IgD-negative memory B cell (primary cell): ENCODE data around the gene CFAP161. TPM values are rescaled to one million over a fixed set of nuclear protein-coding genes. Genes with fewer than 3 reads are reported as not detected.
"Not testable (repeated sequence)": the region's sequence is repeated elsewhere in the genome, so short reads cannot be mapped to it uniquely, and the experiment has no call there.

Experiments
- H3K27ac Mint-ChIP-seq, 3 donors: one replicate each; pipeline ENCODE4 v1.8.0; 2020 to 2022; ENCODE audit warnings: mild to moderate bottlenecking in 3 of 3, mixed read lengths in 3 of 3, moderate library complexity in 1 of 3
- H3K27me3 Mint-ChIP-seq: one replicate; pipeline ENCODE4 v1.8.0; 2021; ENCODE audit warnings: mixed read lengths
- H3K36me3 Mint-ChIP-seq: one replicate; pipeline ENCODE4 v1.8.0; 2020; ENCODE audit warnings: mild to moderate bottlenecking, mixed read lengths
- H3K4me1 Mint-ChIP-seq, 3 donors: one replicate each; pipeline ENCODE4 v1.8.0; 2020 to 2022; ENCODE audit warnings: mixed read lengths in 3 of 3, mild to moderate bottlenecking in 1 of 3
- H3K4me3 Mint-ChIP-seq, 4 donors: one replicate each; pipeline ENCODE4 v1.8.0; 2020 to 2022; ENCODE audit warnings: mild to moderate bottlenecking in 4 of 4, mixed read lengths in 4 of 4, moderate library complexity in 3 of 4
- H3K9me3 Mint-ChIP-seq, 3 donors: one replicate each; pipeline ENCODE4 v1.8.0; 2020 to 2021; ENCODE audit warnings: mixed read lengths in 3 of 3, mild to moderate bottlenecking in 1 of 3
- polyA plus RNA-seq: library from polyadenylated mRNA; unstranded; fragments of 300-500 nt; fragmentation: Illumina TruSeq; gene quantifications from one replicate; pipeline ENCODE4 v1.2.3, GENCODE V29; 2021

Gene CFAP161
- polyA plus RNA-seq, 1 donor from 2014 or later: not detected

- H3K27me3 Mint-ChIP-seq: peaks cover 16% of the 10 kb centered on the region
Measured at GRCh38 chr15:81117581-81117980, 16.5 kb upstream of the CFAP161 start.

GRCh38 chr15:81118361-81118760, 15.7 kb upstream of the CFAP161 start:
- Mint-ChIP-seq H3K4me1 (peaks cover 0 to 3% (median 0%) of the 10 kb centered on the region in 3 donors), H3K4me3 (no peak overlapping the region), H3K36me3 (peaks cover 3% of the 10 kb centered on the region), H3K27me3 (peaks cover 16% of the 10 kb centered on the region), H3K27ac (no peak overlapping the region), H3K9me3 (peaks cover 0 to 5% (median 0%) of the 10 kb centered on the region in 3 donors)

More at GRCh38 chr15:81117581-81117980, 16.5 kb upstream of the CFAP161 start:
- no peak overlapping the region for H3K4me3 Mint-ChIP-seq
- peaks cover 0 to 3% (median 0%) of the 10 kb centered on the region in 3 donors for H3K4me1 Mint-ChIP-seq
- no peaks in the 10 kb centered on the region for H3K36me3 Mint-ChIP-seq
- no peak overlapping the region for H3K27ac Mint-ChIP-seq
- peaks cover 0 to 5% (median 0%) of the 10 kb centered on the region in 3 donors for H3K9me3 Mint-ChIP-seq

DNA sequence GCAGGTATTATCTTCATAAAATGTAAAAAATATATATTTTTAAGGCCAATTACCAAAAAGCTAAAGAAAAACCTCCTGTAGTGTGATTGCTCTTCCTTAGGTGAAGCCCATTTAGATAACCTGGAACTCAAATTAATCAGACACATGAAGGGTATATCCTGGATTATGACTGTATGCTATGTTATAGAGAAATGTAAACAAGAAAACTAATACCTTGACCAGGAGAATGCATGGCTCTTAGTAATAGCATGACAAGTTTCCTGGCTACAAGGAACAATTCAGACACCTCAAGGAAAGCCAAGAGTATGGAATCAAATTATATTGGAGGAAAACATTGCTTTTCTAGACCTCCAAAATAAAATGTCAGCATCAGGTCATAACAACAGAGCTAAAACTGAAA, 14.0 kb upstream of the CFAP161 start:
- peaks cover 0 to 3% (median 0%) of the 10 kb centered on the region in 3 donors for H3K4me1 Mint-ChIP-seq
- H3K4me3 Mint-ChIP-seq: no peak overlapping the region
- H3K27me3 Mint-ChIP-seq: peaks cover 21% of the 10 kb centered on the region
- no peak overlapping the region for H3K27ac Mint-ChIP-seq
- H3K36me3 Mint-ChIP-seq: peaks cover 3% of the 10 kb centered on the region
- peaks cover 0 to 5% (median 0%) of the 10 kb centered on the region in 3 donors for H3K9me3 Mint-ChIP-seq

DNA sequence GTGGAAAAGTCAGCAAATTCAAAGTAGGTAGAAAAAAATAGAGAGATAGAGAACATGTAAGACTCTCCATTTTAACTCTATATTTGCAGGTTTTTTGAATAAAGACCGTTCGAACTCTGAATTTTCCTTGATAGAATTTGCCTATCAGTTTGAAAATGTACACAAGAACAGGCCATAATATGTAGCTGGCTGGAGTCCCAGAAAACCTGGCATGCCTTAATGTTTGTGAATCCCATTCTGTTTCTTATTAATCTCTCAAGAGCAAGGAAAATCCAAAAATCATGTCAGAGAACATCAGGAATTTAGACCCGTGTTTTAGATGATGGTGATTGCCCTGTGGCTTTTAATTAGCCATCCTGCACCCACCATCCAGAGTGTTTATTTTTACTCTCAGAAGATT, 7.2 kb upstream of the CFAP161 start:
- no peak overlapping the region for H3K4me3 Mint-ChIP-seq
- peaks cover 26% of the 10 kb centered on the region for H3K27me3 Mint-ChIP-seq
- H3K4me1 Mint-ChIP-seq: no peaks in the 10 kb centered on the region
- H3K27ac Mint-ChIP-seq: no peak overlapping the region
- H3K36me3 Mint-ChIP-seq: peaks cover 6% of the 10 kb centered on the region
- peaks cover 2 to 17% (median 3%) of the 10 kb centered on the region in 3 donors for H3K9me3 Mint-ChIP-seq

- H3K4me3 Mint-ChIP-seq, H3K36me3 Mint-ChIP-seq, H3K27me3 Mint-ChIP-seq, H3K4me1 Mint-ChIP-seq, H3K27ac Mint-ChIP-seq, H3K9me3 Mint-ChIP-seq: not testable (repeated sequence)
Measured at GRCh38 chr15:81141478-81141877, 7.4 kb downstream of the CFAP161 start.

DNA sequence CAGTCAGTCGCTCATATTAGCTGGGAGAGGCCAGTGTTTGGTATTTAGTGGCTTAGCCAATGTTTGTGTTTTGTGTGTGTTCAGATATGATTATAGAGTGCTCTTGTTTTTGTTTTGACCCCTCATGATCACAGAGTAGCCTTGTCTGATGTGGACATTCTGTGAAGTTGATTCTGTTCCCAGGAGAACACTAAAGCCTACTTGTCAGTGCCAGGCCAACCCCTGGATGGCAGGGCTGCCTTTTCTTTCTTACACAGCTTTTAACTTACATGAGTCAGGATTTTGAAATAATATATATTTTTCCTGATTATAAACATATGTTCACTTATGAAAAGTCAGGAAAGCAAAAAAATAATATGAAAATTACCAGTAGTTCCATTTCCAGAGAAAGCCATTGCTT, 11.9 kb downstream of the CFAP161 start:
- peaks cover 1% of the 10 kb centered on the region for H3K27me3 Mint-ChIP-seq
- no peak overlapping the region for H3K27ac Mint-ChIP-seq
- H3K36me3 Mint-ChIP-seq: peaks cover 3% of the 10 kb centered on the region
- H3K4me1 Mint-ChIP-seq: peaks cover 0 to 5% (median 0%) of the 10 kb centered on the region in 3 donors
- H3K4me3 Mint-ChIP-seq: no peak overlapping the region
- no peaks in the 10 kb centered on the region for H3K9me3 Mint-ChIP-seq

GRCh38 chr15:81146466-81146865, 12.4 kb downstream of the CFAP161 start:
- no peaks in the 10 kb centered on the region for H3K9me3 Mint-ChIP-seq
- peaks cover 0 to 4% (median 0%) of the 10 kb centered on the region in 3 donors for H3K4me1 Mint-ChIP-seq
- H3K36me3 Mint-ChIP-seq: peaks cover 3% of the 10 kb centered on the region
- H3K27me3 Mint-ChIP-seq: peaks cover 1% of the 10 kb centered on the region
- no peak overlapping the region for H3K27ac Mint-ChIP-seq
- no peak overlapping the region for H3K4me3 Mint-ChIP-seq

DNA sequence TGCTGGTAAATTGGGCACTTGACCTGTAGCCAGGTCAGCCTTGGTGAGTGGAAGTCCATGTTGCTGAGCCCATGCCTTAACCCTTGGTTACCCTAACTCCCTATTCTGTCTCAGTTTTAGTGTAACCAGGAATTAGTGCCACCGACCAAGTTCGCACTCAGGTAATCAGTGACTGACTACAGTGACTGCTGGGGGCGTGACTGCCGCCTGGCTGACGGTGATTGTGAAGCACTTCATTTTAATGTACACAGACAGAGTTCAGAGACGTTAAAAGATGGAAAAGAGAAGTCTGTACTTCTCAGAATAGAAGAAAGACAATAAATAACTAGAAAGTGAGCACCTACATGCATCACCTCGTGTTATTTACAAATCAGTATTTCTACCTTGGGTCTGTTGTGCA, 17.3 kb downstream of the CFAP161 start:
- Mint-ChIP-seq H3K36me3 (no peaks in the 10 kb centered on the region), H3K27me3 (peaks cover 1% of the 10 kb centered on the region), H3K9me3 (no peaks in the 10 kb centered on the region), H3K4me1 (peaks cover 0 to 5% (median 2%) of the 10 kb centered on the region in 3 donors), H3K27ac (no peak overlapping the region), H3K4me3 (no peak overlapping the region)

- no peak overlapping the region for H3K4me3 Mint-ChIP-seq
- H3K9me3 Mint-ChIP-seq: no peaks in the 10 kb centered on the region
- H3K27ac Mint-ChIP-seq: no peak overlapping the region
- H3K4me1 Mint-ChIP-seq: peaks cover 0 to 5% (median 2%) of the 10 kb centered on the region in 3 donors
- H3K27me3 Mint-ChIP-seq: peaks cover 1% of the 10 kb centered on the region
- no peaks in the 10 kb centered on the region for H3K36me3 Mint-ChIP-seq
Measured at GRCh38 chr15:81152339-81152738, 18.3 kb downstream of the CFAP161 start.

GRCh38 chr15:81152799-81153198, 18.7 kb downstream of the CFAP161 start:
- Mint-ChIP-seq H3K27me3 (peaks cover 3% of the 10 kb centered on the region), H3K4me1 (peaks cover 0 to 5% (median 2%) of the 10 kb centered on the region in 3 donors), H3K27ac (no peak overlapping the region), H3K9me3 (no peaks in the 10 kb centered on the region), H3K36me3 (no peaks in the 10 kb centered on the region), H3K4me3 (no peak overlapping the region)

DNA sequence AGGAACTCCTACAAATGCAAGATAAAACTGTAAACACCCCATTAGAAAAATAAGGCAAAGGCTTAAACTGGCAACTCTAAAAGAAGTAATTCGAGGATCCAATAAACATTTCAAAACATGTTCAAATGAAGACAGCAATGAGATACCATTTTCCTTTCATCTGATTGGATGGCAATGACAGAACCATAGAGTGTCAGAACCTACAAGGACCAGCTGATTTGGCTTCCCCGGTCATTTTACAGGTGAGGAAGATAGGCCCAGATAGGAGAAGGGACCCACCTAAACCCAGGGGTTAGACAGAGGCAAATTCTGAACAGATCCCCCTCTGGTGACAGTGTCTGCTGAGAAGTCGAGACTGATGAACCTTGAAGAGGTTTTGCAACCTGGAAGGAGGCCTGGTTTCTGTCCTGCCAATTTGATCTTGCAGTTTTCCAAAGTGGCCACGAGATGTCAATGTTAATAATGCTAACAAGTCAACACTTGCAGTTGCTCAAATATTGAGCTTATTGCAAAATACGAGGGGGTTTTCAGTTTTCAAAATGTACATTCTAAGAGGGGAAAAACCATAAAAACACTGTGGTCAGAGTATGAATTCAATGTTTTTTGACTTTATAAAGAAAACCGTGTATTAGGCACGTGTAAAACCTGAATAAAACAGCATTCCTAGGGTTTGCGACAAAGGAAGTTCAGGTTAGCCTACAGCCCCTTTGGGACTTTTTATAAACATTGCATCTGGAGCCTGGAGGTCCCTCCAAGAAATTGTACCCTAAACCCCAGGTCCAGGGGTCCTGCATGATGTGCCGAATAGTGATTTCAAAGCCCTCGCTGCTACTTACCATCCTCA, 21.5 kb downstream of the CFAP161 start:
- Mint-ChIP-seq H3K4me1 (peaks cover 0 to 5% (median 2%) of the 10 kb centered on the region in 3 donors), H3K4me3 (no peak overlapping the region), H3K27me3 (peaks cover 4% of the 10 kb centered on the region), H3K27ac (no peak overlapping the region), H3K36me3 (no peaks in the 10 kb centered on the region), H3K9me3 (no peaks in the 10 kb centered on the region)

- H3K4me1 Mint-ChIP-seq: peaks cover 0 to 6% (median 5%) of the 10 kb centered on the region in 3 donors
- no peaks in the 10 kb centered on the region for H3K36me3 Mint-ChIP-seq
- H3K9me3 Mint-ChIP-seq: no peaks in the 10 kb centered on the region
- H3K4me3 Mint-ChIP-seq: no peak overlapping the region
- H3K27ac Mint-ChIP-seq: no peak overlapping the region
- H3K27me3 Mint-ChIP-seq: peaks cover 8% of the 10 kb centered on the region
Measured at GRCh38 chr15:81156324-81156723, 22.3 kb downstream of the CFAP161 start.

DNA sequence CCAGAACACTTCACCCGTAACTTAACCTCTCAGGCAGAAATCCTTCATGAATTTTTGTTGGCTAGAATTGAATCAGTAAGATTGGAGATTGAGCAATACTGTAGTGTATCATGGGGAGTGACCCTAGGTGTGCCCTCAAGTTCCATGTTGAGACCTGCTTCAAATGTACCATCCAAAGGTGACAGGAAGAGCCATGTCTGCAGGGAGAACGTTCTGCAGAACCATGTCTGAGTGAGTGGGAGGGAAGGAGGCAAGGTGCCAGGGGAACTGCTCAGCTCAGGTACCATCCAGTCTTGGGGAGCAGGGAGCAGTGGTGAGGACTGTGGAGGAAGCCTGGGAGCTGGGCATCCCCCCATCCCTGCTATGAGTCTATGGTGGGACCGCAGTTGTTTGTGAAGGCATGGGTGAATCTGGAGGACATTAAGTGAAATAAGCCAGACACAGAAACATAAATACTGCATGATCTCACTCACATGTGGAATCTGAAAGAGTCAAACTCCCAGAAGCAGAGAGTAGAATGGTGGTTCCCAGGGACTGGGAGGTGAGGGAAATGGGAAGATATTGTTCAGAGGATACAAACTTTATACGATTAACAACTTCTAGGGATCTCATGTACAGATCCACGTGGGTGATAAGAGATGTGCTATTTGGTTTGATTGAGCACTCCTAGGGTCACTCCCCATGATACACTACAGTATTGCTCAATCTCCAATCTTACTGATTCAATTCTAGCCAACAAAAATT, 23.3 kb downstream of the CFAP161 start:
- peaks cover 14% of the 10 kb centered on the region for H3K27me3 Mint-ChIP-seq
- no peak overlapping the region for H3K27ac Mint-ChIP-seq
- no peaks in the 10 kb centered on the region for H3K9me3 Mint-ChIP-seq
- H3K4me1 Mint-ChIP-seq: peaks cover 3 to 15% (median 10%) of the 10 kb centered on the region in 3 donors
- H3K4me3 Mint-ChIP-seq: no peak overlapping the region
- no peaks in the 10 kb centered on the region for H3K36me3 Mint-ChIP-seq

DNA sequence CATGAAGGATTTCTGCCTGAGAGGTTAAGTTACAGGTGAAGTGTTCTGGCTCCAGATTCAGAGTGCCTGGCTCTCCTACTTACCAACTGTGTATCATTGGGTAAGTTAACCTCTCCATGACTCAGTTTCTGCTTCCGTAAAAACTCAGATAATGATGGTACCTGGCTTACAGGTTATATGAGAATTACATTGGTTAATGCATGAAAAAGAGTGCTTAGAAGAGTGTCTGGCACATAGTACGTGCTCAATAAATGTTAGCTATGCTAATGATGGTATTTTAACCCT, 23.8 kb downstream of the CFAP161 start:
- H3K27ac Mint-ChIP-seq: no peak overlapping the region
- no peaks in the 10 kb centered on the region for H3K9me3 Mint-ChIP-seq
- no peak overlapping the region for H3K4me3 Mint-ChIP-seq
- H3K27me3 Mint-ChIP-seq: peaks cover 14% of the 10 kb centered on the region
- H3K4me1 Mint-ChIP-seq: peaks cover 3 to 16% (median 12%) of the 10 kb centered on the region in 3 donors
- no peaks in the 10 kb centered on the region for H3K36me3 Mint-ChIP-seq

DNA sequence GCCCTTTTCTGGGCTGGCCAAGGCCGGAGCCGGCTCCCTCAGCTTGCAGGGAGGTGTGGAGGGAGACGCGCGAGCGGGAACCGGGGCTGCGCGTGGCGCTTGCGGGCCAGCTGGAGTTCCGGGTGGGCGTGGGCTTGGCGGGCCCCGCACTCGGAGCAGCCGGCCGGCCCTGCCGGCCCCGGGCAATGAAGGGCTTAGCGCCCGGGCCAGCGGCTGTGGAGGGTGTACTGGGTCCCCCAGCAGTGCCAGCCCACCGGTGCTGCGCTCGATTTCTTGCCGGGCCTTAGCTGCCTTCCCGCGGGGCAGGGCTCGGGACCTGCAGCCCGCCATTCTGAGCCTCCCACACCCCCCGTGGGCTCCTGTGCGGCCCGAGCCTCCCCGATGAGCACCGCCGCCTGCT, 24.5 kb downstream of the CFAP161 start:
- H3K27ac Mint-ChIP-seq, H3K36me3 Mint-ChIP-seq, H3K4me3 Mint-ChIP-seq, H3K9me3 Mint-ChIP-seq: not testable (repeated sequence)
- Mint-ChIP-seq H3K4me1 (peaks cover 3 to 16% (median 12%) of the 10 kb centered on the region in 3 donors), H3K27me3 (peaks cover 14% of the 10 kb centered on the region)
